HEK293 (cell line): ENCODE data around the gene VWA3B.

Experiments used
- CTCF ChIA-PET: fragments of 350-600 bp; formaldehyde crosslinking; extraction: SDS; loops from one replicate; lab custom pipeline; 2021; ENCODE audit warnings: antibody characterized with exemption; lab: Yijun Ruan, JAX
- POLR2A ChIA-PET: fragments of 300-600 bp; formaldehyde crosslinking; extraction: SDS; loops from one replicate; lab custom pipeline; 2020; ENCODE audit warnings: antibody characterized with exemption, inconsistent platforms; lab: Yijun Ruan, JAX
- H3K27ac ChIP-seq: fragments of 200-500 bp; sonication (Bioruptor generic); 2 replicates; pipeline ENCODE4 v1.5.1; 2014; ENCODE audit warnings: low read depth, low read length, control low read depth, inconsistent platforms; ENCODE audit errors: extremely low read depth
- H3K36me3 ChIP-seq, 2 experiments: fragments of 200-500 bp in 1 of 2; sonication (Bioruptor generic) in 1 of 2; 1 replicate in 1 of 2; 2 replicates in 1 of 2; pipeline ENCODE4 v1.5.1; 2014 to 2017; ENCODE audit warnings: inconsistent platforms in 2 of 2, low read length in 2 of 2; ENCODE audit not compliant: control insufficient read depth in 2 of 2, insufficient read depth in 1 of 2
- H3K4me1 ChIP-seq: fragments of 200-500 bp; sonication (Bioruptor generic); 2 replicates; pipeline ENCODE4 v1.5.1; 2014; ENCODE audit warnings: mild to moderate bottlenecking, low read length, inconsistent platforms; ENCODE audit not compliant: control insufficient read depth, insufficient read depth
- H3K4me3 ChIP-seq: 2 replicates; pipeline ENCODE4 v1.5.1; 2011; ENCODE audit warnings: low read depth, mild to moderate bottlenecking, control low read depth, low read length, moderate library complexity
- H3K9me3 ChIP-seq: fragments of 200-500 bp; sonication (Bioruptor generic); 2 replicates; pipeline ENCODE4 v1.5.1; 2014; ENCODE audit warnings: low read depth, low read length, inconsistent platforms; ENCODE audit not compliant: control insufficient read depth, insufficient read depth
- HOXC10 ChIP-seq: sonication (generic); formaldehyde crosslinking; IDR thresholded peaks from 2 replicates; pipeline ENCODE4 v1.8.1; 2023; ENCODE audit warnings: mild to moderate bottlenecking, missing genetic modification reagents
- KLF9 ChIP-seq: fragments of 450-650 bp; formaldehyde crosslinking; IDR thresholded peaks from 2 replicates; pipeline ENCODE4 v1.5.1; 2016; ENCODE audit warnings: missing biosample characterization, missing genetic modification characterization, low read depth
- OVOL3 ChIP-seq: fragments of 450-650 bp; formaldehyde crosslinking; IDR thresholded peaks from 2 replicates; pipeline ENCODE4 v1.5.1; 2016; ENCODE audit warnings: missing biosample characterization, missing genetic modification characterization
- REPIN1 ChIP-seq: fragments of 450-650 bp; formaldehyde crosslinking; IDR thresholded peaks from 2 replicates; pipeline ENCODE4 v1.5.1; 2017; ENCODE audit warnings: missing biosample characterization, missing genetic modification characterization, low read depth
- ZBTB1 ChIP-seq: fragments of 450-650 bp; formaldehyde crosslinking; IDR thresholded peaks from 2 replicates; pipeline ENCODE4 v1.5.1; 2016; ENCODE audit warnings: missing biosample characterization, missing genetic modification characterization
- ZBTB7A ChIP-seq: fragments of 450-650 bp; formaldehyde crosslinking; IDR thresholded peaks from 2 replicates; pipeline ENCODE4 v1.5.1; 2016; ENCODE audit warnings: low read depth, missing biosample characterization, missing genetic modification characterization
- ZEB2 ChIP-seq: fragments of 450-650 bp; formaldehyde crosslinking; IDR thresholded peaks from 2 replicates; pipeline ENCODE4 v1.5.1; 2016; ENCODE audit warnings: missing biosample characterization, missing genetic modification characterization
- ZNF221 ChIP-seq: fragments of 450-650 bp; formaldehyde crosslinking; IDR thresholded peaks from 2 replicates; pipeline ENCODE4 v1.5.1; 2017; ENCODE audit warnings: missing biosample characterization, missing genetic modification characterization, borderline replicate concordance
- ZNF239 ChIP-seq: fragments of 450-650 bp; formaldehyde crosslinking; IDR thresholded peaks from 2 replicates; pipeline ENCODE4 v1.5.1; 2016; ENCODE audit warnings: missing biosample characterization, missing genetic modification characterization
- ZNF26 ChIP-seq: fragments of 450-650 bp; formaldehyde crosslinking; IDR thresholded peaks from 2 replicates; pipeline ENCODE4 v1.5.1; 2016; ENCODE audit warnings: missing biosample characterization, missing genetic modification characterization
- ZNF341 ChIP-seq: fragments of 450-650 bp; formaldehyde crosslinking; IDR thresholded peaks from 2 replicates; pipeline ENCODE4; 2016; ENCODE audit warnings: low read depth, missing biosample characterization, missing genetic modification characterization
- ZNF404 ChIP-seq: fragments of 450-650 bp; formaldehyde crosslinking; IDR thresholded peaks from 2 replicates; pipeline ENCODE4 v1.5.1; 2017; ENCODE audit warnings: missing biosample characterization, missing genetic modification characterization
- ZNF560 ChIP-seq: fragments of 450-650 bp; formaldehyde crosslinking; IDR thresholded peaks from 2 replicates; pipeline ENCODE4 v1.5.1; 2017; ENCODE audit warnings: missing biosample characterization, missing genetic modification characterization, borderline replicate concordance
- ZNF626 ChIP-seq: fragments of 450-650 bp; sonication (Bioruptor Pico); formaldehyde crosslinking; IDR thresholded peaks from 2 replicates; pipeline ENCODE4 v1.5.1; 2018; ENCODE audit warnings: missing biosample characterization, missing genetic modification characterization, inconsistent platforms
- ZNF645 ChIP-seq: fragments of 450-650 bp; formaldehyde crosslinking; IDR thresholded peaks from 2 replicates; pipeline ENCODE4; 2016; ENCODE audit warnings: missing biosample characterization, missing genetic modification characterization
- ZNF791 ChIP-seq: fragments of 450-650 bp; formaldehyde crosslinking; IDR thresholded peaks from 2 replicates; pipeline ENCODE4 v1.5.1; 2016; ENCODE audit warnings: missing biosample characterization, missing genetic modification characterization
- ZSCAN30 ChIP-seq: fragments of 450-650 bp; IDR thresholded peaks from 2 replicates; pipeline ENCODE4 v1.5.1; 2018; ENCODE audit warnings: missing biosample characterization, mild to moderate bottlenecking, missing genetic modification characterization, moderate library complexity
- TF ChIP-seq, protein P1 (sequence below): fragments of 450-650 bp; formaldehyde crosslinking; IDR thresholded peaks from 2 replicates; pipeline ENCODE4 v1.5.1; 2016; ENCODE audit warnings: missing biosample characterization, missing genetic modification characterization
- TF ChIP-seq, protein P2 (sequence below): fragments of 450-650 bp; formaldehyde crosslinking; IDR thresholded peaks from 2 replicates; pipeline ENCODE4 v1.5.1; 2017; ENCODE audit warnings: missing biosample characterization, missing genetic modification characterization
- TF ChIP-seq, protein P3 (sequence below): fragments of 450-650 bp; formaldehyde crosslinking; IDR thresholded peaks from 2 replicates; pipeline ENCODE4 v1.5.1; 2017; ENCODE audit warnings: missing biosample characterization, missing genetic modification characterization

VWA3B gene

DNA sequence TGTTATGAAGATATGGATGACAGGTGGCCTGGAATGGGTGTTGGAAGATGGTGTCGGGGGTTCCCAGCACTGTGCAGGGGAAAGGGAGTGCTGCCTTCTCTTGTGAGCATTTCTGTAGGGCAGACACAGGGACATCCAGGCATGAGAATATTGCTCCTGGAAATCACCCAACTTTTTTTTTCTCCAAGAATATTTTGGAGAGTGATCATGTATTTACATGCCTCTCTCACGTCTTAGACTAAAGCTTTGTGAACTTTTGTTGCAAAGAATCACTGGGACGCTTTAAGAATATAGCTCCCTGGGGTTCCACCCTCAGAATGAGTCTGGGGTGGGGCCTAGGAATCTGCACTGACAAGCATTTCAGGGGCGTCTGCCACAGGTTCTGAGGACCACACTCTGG lies 68.7 kb downstream of the VWA3B start:
- Histone ChIP-seq H3K4me1 (no peaks in the 10 kb centered on the region), H3K27ac (no peak overlapping the region), H3K4me3 (no peak overlapping the region), H3K36me3 (no peaks in the 10 kb centered on the region), H3K9me3 (no peaks in the 10 kb centered on the region)
- ChIA-PET POLR2A (no interaction called here), CTCF (no interaction called here)
- no peak for TF ChIP-seq ZNF404
- TF ChIP-seq OVOL3 (tag by site-specific recombination) = no peak
- no peak for TF ChIP-seq REPIN1 (tag by site-specific recombination)
- no peak for TF ChIP-seq ZNF341 (tag by site-specific recombination)
- TF ChIP-seq, protein P1, sequence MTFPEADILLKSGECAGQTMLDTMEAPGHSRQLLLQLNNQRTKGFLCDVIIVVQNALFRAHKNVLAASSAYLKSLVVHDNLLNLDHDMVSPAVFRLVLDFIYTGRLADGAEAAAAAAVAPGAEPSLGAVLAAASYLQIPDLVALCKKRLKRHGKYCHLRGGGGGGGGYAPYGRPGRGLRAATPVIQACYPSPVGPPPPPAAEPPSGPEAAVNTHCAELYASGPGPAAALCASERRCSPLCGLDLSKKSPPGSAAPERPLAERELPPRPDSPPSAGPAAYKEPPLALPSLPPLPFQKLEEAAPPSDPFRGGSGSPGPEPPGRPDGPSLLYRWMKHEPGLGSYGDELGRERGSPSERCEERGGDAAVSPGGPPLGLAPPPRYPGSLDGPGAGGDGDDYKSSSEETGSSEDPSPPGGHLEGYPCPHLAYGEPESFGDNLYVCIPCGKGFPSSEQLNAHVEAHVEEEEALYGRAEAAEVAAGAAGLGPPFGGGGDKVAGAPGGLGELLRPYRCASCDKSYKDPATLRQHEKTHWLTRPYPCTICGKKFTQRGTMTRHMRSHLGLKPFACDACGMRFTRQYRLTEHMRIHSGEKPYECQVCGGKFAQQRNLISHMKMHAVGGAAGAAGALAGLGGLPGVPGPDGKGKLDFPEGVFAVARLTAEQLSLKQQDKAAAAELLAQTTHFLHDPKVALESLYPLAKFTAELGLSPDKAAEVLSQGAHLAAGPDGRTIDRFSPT (tag by site-specific recombination) = no peak
- no peak for TF ChIP-seq ZNF626
- TF ChIP-seq, protein P2, sequence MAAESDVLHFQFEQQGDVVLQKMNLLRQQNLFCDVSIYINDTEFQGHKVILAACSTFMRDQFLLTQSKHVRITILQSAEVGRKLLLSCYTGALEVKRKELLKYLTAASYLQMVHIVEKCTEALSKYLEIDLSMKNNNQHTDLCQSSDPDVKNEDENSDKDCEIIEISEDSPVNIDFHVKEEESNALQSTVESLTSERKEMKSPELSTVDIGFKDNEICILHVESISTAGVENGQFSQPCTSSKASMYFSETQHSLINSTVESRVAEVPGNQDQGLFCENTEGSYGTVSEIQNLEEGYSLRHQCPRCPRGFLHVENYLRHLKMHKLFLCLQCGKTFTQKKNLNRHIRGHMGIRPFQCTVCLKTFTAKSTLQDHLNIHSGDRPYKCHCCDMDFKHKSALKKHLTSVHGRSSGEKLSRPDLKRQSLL (tag by site-specific recombination) = no peak
- TF ChIP-seq, protein P3, sequence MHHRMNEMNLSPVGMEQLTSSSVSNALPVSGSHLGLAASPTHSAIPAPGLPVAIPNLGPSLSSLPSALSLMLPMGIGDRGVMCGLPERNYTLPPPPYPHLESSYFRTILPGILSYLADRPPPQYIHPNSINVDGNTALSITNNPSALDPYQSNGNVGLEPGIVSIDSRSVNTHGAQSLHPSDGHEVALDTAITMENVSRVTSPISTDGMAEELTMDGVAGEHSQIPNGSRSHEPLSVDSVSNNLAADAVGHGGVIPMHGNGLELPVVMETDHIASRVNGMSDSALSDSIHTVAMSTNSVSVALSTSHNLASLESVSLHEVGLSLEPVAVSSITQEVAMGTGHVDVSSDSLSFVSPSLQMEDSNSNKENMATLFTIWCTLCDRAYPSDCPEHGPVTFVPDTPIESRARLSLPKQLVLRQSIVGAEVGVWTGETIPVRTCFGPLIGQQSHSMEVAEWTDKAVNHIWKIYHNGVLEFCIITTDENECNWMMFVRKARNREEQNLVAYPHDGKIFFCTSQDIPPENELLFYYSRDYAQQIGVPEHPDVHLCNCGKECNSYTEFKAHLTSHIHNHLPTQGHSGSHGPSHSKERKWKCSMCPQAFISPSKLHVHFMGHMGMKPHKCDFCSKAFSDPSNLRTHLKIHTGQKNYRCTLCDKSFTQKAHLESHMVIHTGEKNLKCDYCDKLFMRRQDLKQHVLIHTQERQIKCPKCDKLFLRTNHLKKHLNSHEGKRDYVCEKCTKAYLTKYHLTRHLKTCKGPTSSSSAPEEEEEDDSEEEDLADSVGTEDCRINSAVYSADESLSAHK (tag by site-specific recombination) = no peak
- TF ChIP-seq ZNF239 (tag by site-specific recombination) = no peak
- no peak for TF ChIP-seq ZSCAN30 (tag by site-specific recombination)
- TF ChIP-seq, all 188 proteins: peak for 0

- TF ChIP-seq KLF9 (tag by site-specific recombination) = no peak
- no peak for TF ChIP-seq HOXC10 (CRISPR knock-in tag)
- TF ChIP-seq ZNF221 (tag by site-specific recombination) = no peak
- no peak for TF ChIP-seq ZNF26
- no peak for TF ChIP-seq ZBTB7A
- TF ChIP-seq ZBTB1 = no peak
- no peak for TF ChIP-seq ZNF791
- no peak for TF ChIP-seq ZNF560 (tag by site-specific recombination)
- TF ChIP-seq ZEB2 (tag by site-specific recombination) = no peak
- no peak for TF ChIP-seq ZNF645
- H3K9me3 ChIP-seq = no peaks in the 10 kb centered on the region
- no peak overlapping the region for H3K27ac ChIP-seq
- H3K36me3 ChIP-seq = no peaks in the 10 kb centered on the region
- H3K4me1 ChIP-seq = no peaks in the 10 kb centered on the region
- ChIA-PET CTCF (no interaction called here), POLR2A (no interaction called here)
- no peak overlapping the region for H3K4me3 ChIP-seq
Observed at GRCh38 chr2:98156304-98156703, 69.3 kb downstream of the VWA3B start.
